NCI-H2107 (cell line): ENCODE results near the gene LRRC51.

Experiments used
- DNase-seq: peaks from one replicate; lab custom pipeline; 2025; lab: John Stamatoyannopoulos, UW

LRRC51 gene

GRCh38 chr11:72070491-72070890, 10.2 kb upstream of the LRRC51 start:
- DNase-seq: no peak

- no peak for DNase-seq
Observed at GRCh38 chr11:72072348-72072747, 8.3 kb upstream of the LRRC51 start.

GRCh38 chr11:72075109-72075508, 5.5 kb upstream of the LRRC51 start:
- no peak for DNase-seq

GRCh38 chr11:72075756-72076155, 4.9 kb upstream of the LRRC51 start:
- DNase-seq: no peak

DNA sequence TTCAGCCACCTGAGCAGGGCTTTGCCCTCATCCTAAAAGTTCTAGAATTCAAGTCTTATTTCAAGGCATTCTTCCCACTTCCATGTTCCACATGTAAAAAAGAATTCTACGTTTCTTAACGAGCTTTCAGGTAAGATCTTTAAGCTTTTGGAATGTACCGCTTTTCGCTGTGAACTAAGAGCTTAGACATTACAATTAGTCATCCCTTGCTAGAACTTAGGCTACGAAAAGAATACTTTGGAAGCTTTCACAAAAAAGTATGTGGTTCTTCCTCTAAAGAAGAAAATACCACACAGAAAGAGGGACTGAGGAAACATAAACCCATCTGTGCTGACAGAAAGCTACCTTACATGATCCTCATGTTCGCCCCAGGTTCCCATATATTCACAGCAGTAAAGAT, 2.2 kb upstream of the LRRC51 start:
- DNase-seq: no peak

GRCh38 chr11:72079819-72080325, 778 bp upstream of the LRRC51 start:
- no peak for DNase-seq

GRCh38 chr11:72081184-72081644, 564 bp downstream of the LRRC51 start:
- DNase-seq: no peak

DNA sequence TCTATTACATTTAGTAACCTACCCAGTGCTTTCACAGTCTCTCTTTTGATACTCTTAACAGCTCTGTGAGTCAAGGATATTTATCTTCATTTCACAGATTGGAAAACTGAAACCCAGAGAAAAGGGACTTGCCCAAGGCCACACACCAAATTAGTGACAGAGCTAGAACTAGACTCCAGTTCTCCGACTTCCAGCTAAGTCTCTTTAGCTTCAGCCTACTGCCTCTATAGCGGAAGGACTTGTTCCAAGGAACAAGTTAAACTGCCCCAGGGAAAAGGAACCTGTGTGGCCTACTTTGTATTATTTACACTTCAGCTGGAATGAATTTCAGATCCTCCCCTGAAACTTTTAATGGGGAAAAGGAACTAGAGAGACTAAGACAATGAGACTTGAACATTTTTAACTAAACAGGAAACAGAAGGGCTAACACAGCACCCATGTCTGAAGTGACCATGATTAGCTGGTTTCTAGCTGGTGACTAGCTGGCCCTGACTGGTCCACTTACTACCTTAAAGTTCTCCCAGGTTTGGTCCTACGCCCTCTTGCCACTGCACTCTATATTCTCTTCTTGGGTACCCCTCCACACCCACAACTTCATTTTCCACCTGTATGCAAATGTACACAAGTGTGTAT, 1.3 kb downstream of the LRRC51 start:
- no peak for DNase-seq

- no peak for DNase-seq
Observed at GRCh38 chr11:72083414-72083813, 2.8 kb downstream of the LRRC51 start.

GRCh38 chr11:72084076-72084475, 3.4 kb downstream of the LRRC51 start:
- DNase-seq: no peak

GRCh38 chr11:72084965-72085364, 4.3 kb downstream of the LRRC51 start:
- no peak for DNase-seq

DNA sequence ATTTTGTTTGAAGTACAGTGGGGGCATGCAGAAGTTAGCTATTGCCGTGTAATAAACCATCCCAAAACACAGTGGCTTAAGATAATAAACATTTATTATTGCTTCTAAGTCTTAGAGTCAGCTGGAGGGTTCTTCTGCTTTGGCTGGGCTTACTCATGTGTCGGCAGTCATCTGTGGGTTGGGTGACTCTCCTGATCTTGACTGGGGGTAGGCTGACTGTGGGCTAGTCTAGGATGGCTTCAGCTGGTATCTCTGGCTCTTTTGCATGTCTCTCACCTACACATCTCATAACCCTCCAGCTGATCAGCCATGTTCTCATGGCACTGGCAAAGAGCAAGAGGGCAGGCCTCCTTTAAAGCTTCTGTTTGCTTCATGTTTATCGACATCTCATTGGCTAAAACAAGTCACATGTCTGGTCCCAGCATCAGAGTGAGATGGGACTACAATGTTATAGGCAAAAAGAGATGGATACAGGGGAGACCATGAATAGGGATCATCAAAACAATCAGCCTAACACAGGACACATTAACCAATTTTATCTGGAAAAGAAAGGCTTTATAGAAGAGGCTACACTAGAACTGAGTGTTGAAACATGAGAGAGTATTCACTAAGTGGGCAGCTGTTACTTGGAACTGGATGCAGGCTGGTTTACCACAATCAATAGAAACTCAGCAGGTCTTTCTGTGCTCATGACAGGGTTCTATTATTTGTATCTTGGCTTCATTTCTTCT, 5.1 kb downstream of the LRRC51 start:
- DNase-seq: peak; percentile 80

- no peak for DNase-seq
Observed at GRCh38 chr11:72088076-72088808, 7.6 kb downstream of the LRRC51 start.

DNA sequence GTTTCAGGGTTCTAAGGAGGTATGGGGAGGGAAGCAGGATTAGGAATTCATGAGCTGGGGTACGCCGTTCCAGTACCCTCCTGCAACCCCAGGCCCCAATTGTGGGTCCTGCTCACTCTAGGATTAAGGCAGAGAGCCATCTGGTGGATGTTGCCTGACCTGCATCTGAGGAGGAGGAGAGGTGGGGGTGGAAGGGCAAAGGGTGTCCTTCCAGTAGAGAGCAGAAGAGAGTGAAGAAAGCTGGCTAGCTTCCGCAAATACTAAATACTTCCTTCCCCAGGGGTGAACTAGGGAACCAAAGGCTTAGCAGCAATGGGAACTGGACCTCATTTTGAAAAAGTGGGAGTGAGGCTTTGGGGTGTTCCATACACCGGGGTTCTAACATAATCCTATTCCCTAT, 10.6 kb downstream of the LRRC51 start:
- peak; percentile 45 for DNase-seq

- no peak for DNase-seq
Observed at GRCh38 chr11:72098741-72099140, 18.1 kb downstream of the LRRC51 start.

DNA sequence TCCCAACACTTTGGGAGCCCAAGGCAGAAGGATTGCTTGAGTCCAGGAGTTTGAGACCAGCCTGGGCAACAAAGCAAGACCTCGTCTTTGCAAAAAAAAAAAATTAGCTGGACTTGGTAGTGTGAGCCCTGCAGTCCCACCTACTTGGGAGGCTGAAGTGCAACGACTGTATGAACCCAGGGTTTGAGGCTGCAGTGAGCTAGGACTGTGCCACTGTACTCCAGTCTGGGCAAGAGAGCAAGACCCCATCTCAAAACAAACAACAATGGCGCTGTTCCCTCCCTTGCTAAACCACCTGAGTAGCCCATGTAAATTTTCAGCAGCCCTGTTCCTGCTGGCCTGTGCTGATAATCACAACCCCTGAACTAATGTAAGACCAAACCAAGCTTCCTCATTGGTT, 19.4 kb downstream of the LRRC51 start:
- no peak for DNase-seq

- no peak for DNase-seq
Observed at GRCh38 chr11:72100462-72100861, 19.8 kb downstream of the LRRC51 start.

GRCh38 chr11:72102162-72102561, 21.5 kb downstream of the LRRC51 start:
- DNase-seq: no peak

GRCh38 chr11:72102631-72102945, 21.9 kb downstream of the LRRC51 start:
- DNase-seq: no peak

DNA sequence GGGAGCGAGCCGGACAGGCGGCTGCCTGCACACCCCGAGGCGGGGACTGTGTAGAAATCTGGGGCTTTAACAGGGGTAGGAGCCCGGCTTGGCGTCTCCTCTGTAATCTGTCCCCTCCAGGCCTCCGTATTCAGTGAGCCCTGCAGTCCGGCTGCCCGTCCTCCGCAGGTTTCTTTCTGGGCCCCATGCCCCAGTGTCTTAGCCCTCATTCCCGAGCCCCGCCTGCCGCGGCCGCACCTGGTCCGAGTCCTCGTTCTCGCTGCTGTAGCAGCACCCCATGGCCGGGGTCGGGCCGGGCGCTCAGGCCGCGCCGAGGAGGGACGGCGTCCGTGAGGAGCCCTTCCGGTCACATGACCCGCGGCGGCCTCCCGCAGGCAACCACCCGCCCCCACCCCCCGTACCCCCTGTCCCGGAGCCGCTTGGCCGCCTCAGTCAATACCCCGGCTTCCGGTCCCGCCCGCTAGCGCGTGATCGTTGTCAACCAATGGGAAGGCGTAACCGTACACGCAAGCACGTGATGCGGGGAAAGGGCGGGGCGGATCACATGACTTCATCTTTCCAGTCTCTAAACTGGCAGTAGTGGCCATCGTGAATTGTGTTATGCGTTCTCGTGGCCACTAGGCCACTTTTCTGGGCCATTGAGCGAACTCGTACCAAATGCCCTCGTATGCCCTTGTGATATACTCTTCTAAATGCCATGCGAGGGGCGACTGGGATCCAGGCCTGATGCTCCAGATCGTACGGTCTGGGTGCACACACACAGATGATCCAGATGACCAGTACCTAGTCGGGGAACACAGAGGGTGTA, 22.5 kb downstream of the LRRC51 start, which contains the start of gene LAMTOR1:
LAMTOR1 (minus strand) TSS at position 352 of the 808 bp plus-strand sequence; CDS start at position 279, 73 bp downstream.
- peak; percentile 95 for DNase-seq

DNA sequence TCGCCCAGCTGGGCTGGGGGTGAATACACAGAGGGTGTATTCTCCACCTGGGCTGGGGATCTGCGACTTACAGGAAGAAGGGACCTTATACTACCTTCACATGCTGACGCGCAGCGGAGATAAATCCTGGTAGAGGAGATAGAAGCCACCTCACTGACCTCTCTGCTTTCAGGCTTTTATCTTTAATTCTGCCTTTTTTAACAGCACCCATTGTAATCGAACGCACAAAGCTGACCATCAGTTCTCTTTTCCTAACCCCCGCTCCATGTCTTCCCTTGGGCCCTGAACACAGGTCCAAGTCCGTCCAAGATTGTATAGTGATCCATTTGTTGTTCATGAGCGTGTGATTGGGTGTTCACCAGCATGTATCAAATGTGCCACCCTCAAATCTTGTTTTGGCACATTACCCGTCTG, 23.1 kb downstream of the LRRC51 start:
- no peak for DNase-seq

DNA sequence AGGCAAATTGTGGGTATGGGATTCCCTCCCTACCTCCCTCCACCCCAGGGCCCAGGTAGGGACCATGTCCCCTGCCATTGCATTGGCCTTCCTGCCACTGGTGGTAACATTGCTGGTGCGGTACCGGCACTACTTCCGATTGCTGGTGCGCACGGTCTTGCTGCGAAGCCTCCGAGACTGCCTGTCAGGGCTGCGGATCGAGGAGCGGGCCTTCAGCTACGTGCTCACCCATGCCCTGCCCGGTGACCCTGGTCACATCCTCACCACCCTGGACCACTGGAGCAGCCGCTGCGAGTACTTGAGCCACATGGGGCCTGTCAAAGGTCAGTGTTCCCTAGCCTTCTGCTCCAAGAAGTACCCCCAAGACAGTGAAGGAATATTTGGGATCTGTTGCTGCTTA, 25.2 kb downstream of the LRRC51 start, which contains the start of gene TOMT:
TOMT (plus strand) TSS at position 37 of the 400 bp plus-strand sequence; CDS start at position 65, 28 bp downstream.
- no peak for DNase-seq
